Pons (tissue), 1 donor: Measurements from ENCODE around the gene TTYH3.
"Not testable (repeated sequence)": the region's sequence is repeated elsewhere in the genome, so short reads cannot be mapped to it uniquely, and the experiment has no call there.

Experiments
- DNase-seq: peaks from one replicate; pipeline ENCODE4 v3.0.0-alpha.2; 2016; ENCODE audit warnings: low spot score

TTYH3 gene, protein sequence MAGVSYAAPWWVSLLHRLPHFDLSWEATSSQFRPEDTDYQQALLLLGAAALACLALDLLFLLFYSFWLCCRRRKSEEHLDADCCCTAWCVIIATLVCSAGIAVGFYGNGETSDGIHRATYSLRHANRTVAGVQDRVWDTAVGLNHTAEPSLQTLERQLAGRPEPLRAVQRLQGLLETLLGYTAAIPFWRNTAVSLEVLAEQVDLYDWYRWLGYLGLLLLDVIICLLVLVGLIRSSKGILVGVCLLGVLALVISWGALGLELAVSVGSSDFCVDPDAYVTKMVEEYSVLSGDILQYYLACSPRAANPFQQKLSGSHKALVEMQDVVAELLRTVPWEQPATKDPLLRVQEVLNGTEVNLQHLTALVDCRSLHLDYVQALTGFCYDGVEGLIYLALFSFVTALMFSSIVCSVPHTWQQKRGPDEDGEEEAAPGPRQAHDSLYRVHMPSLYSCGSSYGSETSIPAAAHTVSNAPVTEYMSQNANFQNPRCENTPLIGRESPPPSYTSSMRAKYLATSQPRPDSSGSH

DNA sequence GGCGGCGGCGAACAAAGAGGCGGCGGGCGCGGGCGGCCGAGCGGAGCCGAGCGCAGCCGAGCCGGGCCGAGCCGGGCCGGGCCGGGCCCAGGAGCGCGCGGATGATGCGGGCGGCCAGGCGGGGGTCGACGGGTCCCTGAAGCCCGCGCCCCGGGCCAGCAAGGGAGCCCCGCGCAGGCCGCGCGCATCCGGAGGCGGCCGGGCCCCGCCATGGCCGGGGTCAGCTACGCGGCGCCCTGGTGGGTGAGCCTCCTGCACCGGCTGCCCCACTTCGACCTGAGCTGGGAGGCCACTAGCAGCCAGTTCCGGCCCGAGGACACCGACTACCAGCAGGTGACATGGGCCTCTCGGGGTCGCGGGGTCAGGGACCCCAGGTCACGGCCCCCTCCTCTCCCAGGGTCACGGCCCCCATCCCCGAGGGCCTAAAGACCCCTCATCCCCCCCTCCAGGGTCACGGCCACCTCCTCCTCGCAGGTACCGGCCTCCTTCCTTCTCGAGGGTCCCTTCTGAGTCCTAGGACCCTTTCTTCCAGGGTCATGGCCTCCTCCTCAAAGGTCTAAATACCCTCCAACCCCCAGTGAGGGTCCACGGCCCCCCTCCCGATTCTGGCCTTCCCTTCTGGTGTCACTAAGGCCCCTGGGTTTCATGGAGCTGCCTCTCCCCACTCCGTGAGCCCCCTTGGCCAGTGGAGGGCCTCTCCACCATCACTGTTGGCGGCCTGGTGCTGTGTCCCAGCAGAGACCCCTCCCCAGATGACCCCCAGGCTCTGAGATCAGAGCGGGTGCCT lies at the start of gene TTYH3:
Gene TTYH3, plus strand, starts transcription at position 41 of the 787 bp plus-strand sequence. Its CDS starts 170 bp downstream, at position 211.
- DNase-seq: no peak

DNA sequence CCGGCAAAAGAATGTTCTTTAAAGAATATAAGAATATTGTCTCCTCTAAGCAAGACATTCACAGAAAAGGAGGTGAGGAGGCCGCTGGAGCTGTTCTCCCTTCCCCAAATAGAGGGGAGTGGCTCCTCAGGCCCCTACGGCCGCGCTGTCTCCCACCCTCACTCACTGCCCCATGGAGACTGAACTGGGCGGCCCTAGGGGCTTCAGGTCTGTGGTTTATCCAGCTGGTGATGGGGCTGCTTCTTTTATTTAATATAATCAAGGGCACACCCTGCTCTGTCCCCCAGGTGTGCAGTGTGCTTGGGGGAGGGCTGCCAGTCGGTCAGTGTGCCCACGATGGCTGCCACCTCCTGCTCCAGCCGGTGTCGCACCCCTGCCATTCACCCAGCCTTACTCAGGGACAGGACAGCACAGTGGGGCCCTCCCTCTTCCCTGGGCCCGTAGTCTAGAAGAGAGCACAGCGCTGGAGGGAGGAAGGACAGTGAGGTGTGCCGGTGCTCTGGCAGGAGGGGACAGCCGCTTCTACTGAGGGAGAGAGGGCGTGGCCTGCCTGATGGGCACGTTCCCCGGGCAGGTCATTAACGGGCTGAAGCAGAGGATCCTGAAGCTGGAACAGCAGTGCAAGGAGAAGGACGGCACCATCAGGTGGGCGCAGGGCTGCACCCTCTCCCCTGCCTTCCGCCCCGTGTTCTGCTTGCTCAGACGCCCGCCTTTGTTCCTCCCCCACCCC lies 49.6 kb upstream of the TTYH3 start:
- DNase-seq: no peak

DNA sequence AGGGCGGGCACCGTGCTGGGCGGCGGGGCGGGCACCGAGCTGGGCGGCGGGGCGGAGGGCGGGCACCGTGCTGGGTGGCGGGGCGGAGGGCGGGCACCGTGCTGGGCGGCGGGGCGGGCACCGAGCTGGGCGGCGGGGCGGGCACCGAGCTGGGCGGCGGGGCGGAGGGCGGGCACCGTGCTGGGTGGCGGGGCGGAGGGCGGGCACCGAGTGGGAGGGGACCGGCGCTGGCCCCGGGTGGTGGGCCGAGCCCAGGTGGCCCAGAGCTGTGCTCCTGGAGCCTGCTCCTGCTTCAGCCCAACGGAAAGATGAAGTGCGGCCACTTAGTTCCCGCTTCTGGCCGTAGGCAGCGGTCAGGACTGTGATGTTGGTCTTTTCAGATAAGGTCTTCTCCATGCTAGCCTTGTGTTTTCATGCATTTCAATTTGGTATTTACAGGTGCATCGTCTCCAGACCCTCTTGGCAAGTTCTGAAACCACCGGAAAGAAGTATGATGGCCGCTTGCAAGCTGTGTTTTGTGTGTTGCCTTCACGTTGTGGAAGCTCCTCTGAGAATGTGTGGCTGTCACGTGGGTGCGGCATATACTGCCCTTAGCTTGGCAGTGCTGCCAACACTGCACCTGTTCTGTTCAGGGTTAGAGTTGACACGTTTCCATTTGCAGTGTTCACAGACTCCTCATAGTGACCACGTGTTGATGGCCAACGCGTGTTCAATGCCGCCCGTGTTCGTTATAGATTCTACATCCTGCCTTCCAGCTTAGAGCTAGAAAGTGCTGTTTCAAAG lies 47.8 kb upstream of the TTYH3 start:
- DNase-seq: no peak

DNA sequence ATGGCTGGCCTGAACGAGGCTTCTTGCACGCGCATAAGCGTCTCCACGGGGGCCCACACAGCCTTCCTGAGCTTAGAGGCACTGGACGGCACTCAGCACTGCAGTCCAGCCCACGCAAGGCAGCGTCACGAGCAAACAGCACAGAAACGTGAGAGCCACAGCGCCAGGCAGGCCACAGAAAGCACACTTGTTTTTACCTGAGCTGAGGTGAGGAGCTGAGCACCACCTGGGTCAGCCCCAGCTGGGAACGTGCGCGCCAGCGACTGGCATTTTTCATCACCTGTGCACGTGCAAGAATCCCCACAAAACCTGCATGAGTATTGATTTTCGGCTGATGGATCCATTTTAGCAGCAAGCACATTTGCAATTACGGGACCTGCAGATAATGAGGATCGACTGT lies 46.3 kb upstream of the TTYH3 start:
- DNase-seq: no peak

DNA sequence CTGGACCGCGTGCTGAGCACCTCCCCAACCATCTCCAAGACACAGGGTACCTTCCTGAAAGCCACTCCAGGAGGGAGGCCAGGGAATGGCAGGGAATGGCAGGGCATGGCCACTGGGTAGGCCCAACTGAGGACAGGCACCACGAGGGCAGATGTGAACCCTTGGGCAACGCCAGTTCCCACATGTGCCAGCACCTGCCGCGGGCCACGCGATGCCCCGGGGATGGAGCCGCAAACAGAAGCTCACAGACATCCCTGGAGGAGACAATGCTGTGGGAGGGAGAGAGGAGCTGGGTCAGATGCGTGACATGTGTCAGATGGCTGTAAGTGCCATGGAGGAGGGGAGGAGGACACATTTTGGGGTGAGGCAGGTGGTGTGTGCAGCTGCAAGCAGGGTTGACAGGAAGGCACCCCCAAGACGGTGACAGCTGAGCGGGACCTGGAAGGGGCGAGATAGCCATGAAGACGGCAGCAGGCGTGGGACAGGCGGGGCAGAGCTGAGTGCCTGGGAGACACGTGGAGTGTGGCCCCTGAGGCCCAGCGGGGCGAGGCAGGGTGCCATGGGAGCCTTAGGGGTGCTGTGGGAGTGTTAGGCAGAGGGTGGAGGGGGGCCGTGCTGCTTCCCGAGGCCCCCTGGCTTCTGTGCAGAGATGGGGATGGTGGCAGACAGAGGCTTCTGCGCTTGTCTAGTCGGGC lies 45.3 kb upstream of the TTYH3 start:
- no peak for DNase-seq

DNA sequence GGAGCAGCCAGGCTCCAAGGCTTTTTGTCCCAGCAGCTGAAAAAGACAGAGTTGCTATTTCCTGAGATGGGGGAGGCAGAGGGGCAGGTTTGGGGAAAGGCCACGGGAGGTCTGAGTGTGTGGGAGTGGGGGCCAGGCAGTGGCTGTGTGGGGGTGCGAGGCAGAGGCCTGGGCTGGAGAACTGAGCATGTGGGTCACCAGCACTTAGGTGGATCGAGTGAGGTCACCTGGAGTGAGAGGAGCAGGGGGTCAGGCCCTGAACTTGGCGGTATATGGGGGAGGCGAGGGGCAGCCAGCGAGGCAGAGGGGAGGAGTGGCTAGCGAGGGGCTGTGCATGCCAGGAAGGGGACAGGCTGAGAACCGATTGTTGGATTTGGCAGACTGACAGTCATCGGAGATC lies 44.7 kb upstream of the TTYH3 start:
- DNase-seq: no peak

DNA sequence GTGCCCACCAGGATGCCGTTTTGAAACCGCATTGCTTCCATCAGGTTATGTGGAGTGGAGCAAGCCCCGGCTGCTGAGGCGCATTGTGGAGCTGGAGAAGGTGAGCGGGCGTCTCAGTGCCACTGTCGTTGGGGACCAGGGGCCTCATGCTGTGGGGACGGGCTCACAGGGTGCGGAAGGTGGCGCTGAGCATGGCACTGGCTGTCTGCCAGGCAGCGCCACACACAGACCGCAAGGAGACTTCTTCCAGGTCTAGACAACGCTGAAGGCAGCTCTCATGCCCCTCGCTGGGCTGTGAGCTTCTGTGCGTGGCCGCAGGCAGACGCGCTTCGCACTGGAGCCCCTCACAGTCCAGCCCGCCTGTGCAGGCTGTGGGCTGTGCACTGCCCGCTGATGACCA lies 44.0 kb upstream of the TTYH3 start:
- no peak for DNase-seq

DNA sequence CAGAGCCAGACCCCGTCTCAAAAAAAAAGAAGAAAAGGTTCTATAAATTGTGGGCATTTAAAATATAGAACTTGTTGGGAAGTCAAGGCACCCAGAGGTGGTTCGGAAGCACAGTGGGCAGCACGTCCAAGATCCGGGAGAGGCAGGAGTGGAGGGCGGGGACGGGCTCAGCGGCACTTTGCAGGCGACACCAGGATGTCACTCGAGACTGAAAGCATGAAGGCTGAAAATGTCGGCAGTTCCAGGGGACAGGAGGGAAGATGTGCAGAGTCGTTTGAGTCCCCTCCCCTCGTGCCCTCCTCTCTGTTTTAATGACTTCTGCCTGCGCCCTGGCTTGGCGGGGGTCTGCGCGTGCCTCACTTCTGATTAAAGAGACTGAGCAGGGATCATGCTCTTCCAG lies 42.4 kb upstream of the TTYH3 start:
- no peak for DNase-seq

DNA sequence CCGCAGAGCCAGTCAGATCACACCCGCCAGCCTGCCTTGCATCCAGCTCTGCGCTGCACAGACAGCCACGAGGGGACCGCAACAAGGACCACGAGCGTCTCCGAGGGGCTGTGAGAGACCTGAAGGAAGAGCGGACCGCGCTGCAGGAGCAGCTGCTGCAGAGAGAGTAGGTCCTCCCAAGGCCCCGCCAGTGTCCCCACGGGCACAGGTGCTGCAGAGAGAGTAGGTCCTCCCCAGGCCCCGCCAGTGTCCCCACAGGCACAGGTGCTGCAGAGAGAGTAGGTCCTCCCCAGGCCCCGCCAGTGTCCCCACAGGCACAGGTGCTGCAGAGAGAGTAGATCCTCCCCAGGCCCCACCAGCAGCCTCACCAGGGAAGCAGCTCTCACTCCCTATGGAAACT lies 41.8 kb upstream of the TTYH3 start:
- DNase-seq: not testable (repeated sequence)

DNA sequence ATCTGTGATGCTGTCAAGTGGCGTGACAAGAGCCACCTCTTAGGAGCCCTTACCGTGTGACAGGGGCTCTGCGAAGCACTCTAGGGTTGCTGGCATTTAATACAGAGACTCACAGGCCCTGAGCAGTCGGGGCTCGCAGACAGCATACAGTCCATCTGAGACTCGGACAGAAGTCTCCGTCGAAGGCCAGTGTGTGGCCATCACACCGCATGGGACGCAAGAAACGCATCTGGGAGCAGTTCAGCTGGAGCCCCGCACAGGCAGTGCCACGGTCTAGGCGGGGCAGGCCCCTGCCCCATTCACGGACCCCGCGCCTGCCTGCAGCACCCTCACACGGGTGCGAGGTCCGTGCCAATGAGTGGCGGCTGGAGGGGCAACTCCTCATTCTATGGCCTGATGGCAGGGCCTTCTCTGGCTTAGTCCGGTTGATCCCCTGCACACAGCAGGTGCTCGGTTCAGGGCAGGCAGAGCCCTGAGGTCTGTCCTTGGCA lies 39.4 kb upstream of the TTYH3 start:
- DNase-seq: no peak

DNA sequence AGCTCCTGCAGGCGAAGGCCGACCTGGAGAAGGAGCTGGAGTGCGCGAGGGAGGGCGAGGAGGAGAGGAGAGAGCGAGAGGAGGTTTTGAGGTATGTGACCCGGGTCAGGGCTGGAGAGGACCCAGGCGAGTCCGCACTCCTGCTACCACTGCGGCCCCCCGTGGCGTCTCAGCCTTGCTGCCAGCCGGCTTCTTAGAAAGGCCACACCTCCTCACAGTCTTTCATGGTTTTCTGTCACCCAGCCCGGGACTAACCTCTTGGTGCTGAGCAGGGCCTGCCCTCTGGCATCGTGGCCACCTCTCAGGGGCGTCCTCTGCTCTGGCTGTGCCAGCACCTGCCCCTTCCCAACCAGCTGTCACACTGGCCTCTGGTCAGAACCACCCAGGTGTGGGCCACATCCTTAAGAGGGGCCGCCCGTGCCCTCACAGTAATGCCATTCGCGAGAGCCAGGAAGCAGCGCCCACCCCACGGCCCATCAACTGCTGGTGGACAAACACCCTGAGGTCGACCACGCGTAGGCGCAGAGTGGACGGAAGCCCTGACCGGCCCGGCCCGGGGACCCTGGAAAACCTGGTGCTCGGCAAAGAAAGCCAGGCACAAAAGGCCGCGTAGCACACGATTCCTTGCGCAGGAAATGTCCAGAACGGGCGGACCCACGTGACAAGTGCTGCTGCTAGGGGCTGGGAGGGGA lies 38.6 kb upstream of the TTYH3 start:
- no peak for DNase-seq

DNA sequence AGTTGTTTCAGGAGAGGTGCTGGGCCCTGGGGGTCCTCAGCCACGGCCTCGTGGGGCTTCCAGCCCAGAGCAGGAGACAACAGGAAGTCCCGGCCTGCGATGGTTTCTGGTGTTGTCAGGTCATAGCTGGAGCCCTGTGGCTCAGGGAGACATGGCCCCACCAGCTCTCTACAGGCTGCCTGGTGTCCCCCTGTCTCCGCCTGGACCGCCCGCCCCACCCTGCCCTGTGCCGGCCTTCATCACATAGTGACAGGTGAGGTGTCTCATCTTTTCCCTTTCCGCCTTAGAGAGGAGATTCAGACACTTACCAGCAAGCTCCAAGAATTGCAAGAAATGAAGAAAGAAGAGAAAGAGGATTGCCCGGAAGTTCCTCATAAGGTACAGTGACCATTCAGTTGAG lies 37.2 kb upstream of the TTYH3 start:
- DNase-seq: no peak

DNA sequence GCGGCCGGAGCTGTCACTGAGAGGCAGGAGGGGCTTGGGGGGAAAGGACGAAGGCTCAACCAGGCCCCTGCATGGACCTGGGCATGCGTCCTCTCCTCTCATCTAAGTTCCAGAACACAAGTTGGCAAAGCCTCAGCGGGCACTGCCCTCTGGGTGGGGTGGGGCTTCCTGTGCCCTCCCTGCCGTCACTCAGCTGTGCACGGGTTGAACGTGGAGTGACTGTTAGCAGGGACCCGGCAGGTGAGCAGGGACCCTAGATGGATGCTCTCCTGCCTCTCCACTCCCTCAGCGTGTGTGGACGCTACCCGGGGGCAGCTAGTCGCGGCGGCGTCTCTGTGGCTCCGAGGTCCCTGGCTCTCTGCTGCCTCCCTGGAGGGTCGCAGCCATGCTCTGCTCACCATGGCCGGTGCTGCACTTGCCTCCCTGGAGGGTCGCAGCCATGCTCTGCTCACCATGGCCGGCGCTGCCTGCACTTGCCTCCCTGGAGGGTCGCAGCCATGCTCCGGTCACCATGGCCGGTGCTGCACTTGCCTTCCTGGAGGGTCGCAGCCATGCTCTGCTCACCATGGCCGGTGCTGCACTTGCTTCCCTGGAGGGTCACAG lies 36.4 kb upstream of the TTYH3 start:
- no peak for DNase-seq

DNA sequence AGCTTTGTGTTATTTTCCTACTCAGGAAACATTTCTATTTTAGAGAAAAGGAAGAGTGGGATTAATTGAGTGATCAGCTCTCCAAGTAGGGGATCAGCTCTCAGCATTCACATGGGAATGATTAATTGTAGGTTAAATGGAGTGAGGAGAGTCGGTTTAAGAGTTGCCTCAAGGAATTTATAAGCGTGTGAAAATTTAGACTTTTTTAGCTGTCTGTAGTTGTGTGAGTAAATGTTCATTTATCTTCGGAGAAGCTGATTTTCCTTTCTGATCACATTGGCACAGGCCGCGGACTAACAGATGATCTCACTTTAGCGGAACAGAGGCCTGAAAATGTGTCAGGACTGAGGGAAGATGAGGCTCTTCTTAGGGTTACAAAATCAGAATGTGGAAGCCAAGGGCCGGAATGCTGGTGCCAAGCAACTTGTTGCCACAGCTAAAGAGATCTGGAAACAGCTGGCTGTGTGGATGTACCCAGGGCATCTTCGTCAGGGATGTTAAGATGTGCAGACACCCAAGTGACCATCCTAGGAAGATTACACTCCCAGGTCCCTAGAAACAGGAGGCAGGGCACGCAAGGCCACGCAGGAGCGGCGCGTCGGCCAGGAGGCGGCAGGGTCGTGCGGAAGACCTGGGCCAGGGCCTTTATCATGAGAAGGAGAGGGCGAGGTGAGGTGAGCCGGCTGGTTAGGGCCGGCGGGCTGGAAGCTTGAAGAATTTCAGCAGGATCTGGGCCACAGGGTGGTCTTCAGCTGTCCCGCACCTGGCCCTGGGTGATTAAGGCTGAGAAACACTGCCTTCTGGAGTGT lies 35.1 kb upstream of the TTYH3 start:
- no peak for DNase-seq

DNA sequence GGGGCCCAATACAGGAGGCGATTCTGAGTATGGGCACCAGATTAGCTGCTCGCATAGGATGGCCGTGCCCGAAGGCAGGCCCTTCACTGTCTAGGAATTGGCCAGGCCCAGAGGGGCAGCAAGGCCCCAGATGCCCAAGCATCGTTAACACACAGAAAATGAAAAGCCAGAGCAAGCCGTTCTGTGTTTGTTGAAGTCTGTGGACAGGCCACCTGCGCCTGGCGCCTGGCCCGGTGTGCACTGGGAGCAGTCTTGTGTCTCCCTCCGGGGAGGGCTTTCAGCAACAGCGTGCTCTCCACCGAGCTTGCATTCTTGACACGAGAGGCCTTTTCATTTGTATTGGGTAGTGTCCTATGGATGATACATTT lies 34.5 kb upstream of the TTYH3 start:
- DNase-seq: no peak

DNA sequence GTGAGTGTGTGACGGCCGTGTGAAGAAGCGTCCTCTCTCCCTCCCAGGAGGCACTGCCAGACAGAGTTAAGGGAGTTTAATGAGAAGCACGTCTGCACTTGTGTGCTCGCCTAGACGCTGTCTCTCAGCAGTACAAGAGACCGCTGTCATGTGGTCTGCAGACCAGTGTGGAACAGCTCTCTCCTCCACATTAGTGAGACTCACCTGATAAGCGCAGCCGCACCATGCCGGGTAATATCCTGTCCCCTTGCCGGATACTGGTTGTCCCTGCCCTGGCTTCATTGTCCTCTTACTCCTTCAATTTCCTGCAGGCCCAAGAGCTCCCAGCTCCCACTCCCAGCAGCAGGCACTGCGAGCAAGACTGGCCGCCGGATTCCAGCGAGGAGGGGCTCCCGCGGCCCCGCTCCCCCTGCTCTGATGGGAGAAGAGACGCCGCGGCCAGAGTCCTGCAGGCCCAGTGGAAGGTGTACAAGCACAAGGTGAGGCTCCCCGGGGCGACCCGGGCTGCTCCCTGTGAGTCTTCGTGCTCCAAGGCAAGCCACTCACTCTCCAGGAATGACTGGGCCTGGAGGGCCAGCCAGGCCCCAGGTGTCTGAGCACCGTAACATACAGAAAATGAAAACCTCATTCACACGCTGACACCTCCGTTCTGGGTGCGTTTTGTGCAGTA lies 33.5 kb upstream of the TTYH3 start:
- DNase-seq: no peak

DNA sequence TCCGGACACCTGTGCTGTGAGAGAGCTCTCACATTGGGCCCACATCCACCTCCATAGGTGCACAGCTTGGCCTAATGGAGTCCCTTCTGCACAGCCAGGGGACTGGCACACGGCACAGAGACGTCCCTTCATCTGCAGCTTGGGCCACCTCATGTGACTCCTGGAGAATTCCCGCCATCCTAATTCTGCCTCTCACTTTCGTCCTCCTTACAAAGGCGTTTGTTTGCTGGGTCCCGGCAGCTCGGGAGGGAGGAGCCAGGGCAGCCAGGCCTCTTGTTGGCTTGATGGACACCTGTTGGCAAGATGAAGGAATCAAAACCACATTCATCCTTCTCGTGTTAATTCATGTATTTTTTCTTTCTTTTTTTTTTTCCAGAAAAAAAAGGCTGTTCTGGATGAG lies 30.7 kb upstream of the TTYH3 start:
- no peak for DNase-seq

DNA sequence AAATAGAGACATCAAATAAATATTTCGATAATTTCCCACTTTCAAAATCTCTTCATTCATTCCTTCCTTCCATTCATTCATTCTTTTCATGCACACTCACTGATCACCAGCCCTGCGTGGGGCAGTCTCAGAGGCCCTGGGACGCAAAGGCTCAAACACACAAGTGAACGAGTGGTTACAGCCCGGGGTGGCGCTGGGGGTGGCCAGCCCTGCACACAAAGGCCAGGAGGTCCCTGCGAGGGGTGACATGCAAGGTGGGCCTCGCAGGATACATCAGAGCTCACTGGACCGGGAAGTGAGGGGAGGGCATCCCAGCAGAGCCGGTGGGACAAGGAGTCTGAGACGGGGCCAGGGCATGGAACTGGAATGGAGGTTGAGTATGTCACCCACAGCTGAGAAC lies 29.9 kb upstream of the TTYH3 start:
- no peak for DNase-seq
